ENCODE results near the gene SLC7A9. TPM values are rescaled to one million over a fixed set of nuclear protein-coding genes. Genes with fewer than 3 reads are reported as not detected.

The SLC7A9 gene
- polyA plus RNA-seq, 1 of the 3 experiments (the other 2 are of a cell fraction): not detected

DNA sequence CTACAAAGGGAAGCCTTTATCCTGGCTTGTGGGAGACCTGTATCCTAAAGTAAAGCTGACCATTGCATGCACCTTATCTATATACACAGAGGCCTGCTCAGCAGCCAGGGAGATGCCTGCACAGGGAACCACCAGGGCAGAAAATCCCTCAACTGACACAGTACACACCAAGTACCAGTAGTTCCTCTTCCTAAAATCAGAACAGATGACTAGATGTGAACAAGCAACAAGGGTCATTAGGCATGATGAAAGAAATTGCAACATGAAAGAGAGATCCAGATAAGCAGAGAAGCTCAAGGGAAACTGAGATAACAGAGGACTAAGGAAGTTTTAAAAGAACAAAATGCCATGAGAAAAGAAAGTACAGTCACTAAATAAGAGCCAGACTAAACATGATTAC, 39.7 kb upstream of the SLC7A9 start:
- no peak overlapping the region for H3K27ac ChIP-seq (ENCODE audit: low read depth in 2 of 2, low read length in 1 of 2)
- H3K27me3 ChIP-seq (ENCODE audit: insufficient read depth): no peaks in the 10 kb centered on the region
- H3K4me1 ChIP-seq (ENCODE audit: control insufficient read depth in 1 of 2, insufficient read depth in 2 of 2, low read depth in 1 of 2, low read length in 1 of 2): no peaks in the 10 kb centered on the region
- no peaks in the 10 kb centered on the region for H4K20me1 ChIP-seq (ENCODE audit: insufficient read depth)
- H2AFZ ChIP-seq (ENCODE audit: low read depth): no peak overlapping the region
- H3K36me3 ChIP-seq (replicated peaks in 1 of 2; ENCODE audit: control insufficient read depth in 1 of 2, insufficient read depth in 2 of 2, low read length in 1 of 2): peaks cover 6 to 18% of the 10 kb centered on the region in 2 experiments
- no peaks in the 10 kb centered on the region for H3K9me2 ChIP-seq
- no peak for DNase-seq
- H3K4me2 ChIP-seq: no peak overlapping the region
- TF ChIP-seq EZH2phosphoT487 (IDR thresholded peaks at IDR 0.05; ENCODE audit: borderline replicate concordance, low read depth) (no peak), GABPA (IDR thresholded peaks at IDR 0.05; ENCODE audit: low read depth) (no peak), RAD21 (IDR thresholded peaks at IDR 0.05; ENCODE audit: low read length) (no peak), SMC3 (IDR thresholded peaks at IDR 0.05; ENCODE audit: low read depth, low read length) (no peak), TCF12 (IDR thresholded peaks at IDR 0.05) (no peak), GATA2 (CRISPR knock-in tag; IDR thresholded peaks at IDR 0.05) (no peak), MEF2A (IDR thresholded peaks at IDR 0.05; ENCODE audit: borderline replicate concordance, low read depth) (no peak)
- TF ChIP-seq, protein P1, sequence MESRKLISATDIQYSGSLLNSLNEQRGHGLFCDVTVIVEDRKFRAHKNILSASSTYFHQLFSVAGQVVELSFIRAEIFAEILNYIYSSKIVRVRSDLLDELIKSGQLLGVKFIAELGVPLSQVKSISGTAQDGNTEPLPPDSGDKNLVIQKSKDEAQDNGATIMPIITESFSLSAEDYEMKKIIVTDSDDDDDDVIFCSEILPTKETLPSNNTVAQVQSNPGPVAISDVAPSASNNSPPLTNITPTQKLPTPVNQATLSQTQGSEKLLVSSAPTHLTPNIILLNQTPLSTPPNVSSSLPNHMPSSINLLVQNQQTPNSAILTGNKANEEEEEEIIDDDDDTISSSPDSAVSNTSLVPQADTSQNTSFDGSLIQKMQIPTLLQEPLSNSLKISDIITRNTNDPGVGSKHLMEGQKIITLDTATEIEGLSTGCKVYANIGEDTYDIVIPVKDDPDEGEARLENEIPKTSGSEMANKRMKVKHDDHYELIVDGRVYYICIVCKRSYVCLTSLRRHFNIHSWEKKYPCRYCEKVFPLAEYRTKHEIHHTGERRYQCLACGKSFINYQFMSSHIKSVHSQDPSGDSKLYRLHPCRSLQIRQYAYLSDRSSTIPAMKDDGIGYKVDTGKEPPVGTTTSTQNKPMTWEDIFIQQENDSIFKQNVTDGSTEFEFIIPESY (IDR thresholded peaks at IDR 0.05; ENCODE audit: borderline replicate concordance, low read depth): no peak
- TF ChIP-seq, protein P2, sequence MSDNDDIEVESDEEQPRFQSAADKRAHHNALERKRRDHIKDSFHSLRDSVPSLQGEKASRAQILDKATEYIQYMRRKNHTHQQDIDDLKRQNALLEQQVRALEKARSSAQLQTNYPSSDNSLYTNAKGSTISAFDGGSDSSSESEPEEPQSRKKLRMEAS (IDR thresholded peaks at IDR 0.05; ENCODE audit: low read depth): no peak
- TF ChIP-seq, protein P3, sequence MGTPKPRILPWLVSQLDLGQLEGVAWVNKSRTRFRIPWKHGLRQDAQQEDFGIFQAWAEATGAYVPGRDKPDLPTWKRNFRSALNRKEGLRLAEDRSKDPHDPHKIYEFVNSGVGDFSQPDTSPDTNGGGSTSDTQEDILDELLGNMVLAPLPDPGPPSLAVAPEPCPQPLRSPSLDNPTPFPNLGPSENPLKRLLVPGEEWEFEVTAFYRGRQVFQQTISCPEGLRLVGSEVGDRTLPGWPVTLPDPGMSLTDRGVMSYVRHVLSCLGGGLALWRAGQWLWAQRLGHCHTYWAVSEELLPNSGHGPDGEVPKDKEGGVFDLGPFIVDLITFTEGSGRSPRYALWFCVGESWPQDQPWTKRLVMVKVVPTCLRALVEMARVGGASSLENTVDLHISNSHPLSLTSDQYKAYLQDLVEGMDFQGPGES (IDR thresholded peaks at IDR 0.05; ENCODE audit: low read depth, low read length): no peak
- TF ChIP-seq, protein P4, sequence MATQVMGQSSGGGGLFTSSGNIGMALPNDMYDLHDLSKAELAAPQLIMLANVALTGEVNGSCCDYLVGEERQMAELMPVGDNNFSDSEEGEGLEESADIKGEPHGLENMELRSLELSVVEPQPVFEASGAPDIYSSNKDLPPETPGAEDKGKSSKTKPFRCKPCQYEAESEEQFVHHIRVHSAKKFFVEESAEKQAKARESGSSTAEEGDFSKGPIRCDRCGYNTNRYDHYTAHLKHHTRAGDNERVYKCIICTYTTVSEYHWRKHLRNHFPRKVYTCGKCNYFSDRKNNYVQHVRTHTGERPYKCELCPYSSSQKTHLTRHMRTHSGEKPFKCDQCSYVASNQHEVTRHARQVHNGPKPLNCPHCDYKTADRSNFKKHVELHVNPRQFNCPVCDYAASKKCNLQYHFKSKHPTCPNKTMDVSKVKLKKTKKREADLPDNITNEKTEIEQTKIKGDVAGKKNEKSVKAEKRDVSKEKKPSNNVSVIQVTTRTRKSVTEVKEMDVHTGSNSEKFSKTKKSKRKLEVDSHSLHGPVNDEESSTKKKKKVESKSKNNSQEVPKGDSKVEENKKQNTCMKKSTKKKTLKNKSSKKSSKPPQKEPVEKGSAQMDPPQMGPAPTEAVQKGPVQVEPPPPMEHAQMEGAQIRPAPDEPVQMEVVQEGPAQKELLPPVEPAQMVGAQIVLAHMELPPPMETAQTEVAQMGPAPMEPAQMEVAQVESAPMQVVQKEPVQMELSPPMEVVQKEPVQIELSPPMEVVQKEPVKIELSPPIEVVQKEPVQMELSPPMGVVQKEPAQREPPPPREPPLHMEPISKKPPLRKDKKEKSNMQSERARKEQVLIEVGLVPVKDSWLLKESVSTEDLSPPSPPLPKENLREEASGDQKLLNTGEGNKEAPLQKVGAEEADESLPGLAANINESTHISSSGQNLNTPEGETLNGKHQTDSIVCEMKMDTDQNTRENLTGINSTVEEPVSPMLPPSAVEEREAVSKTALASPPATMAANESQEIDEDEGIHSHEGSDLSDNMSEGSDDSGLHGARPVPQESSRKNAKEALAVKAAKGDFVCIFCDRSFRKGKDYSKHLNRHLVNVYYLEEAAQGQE (IDR thresholded peaks at IDR 0.05; ENCODE audit: low read depth, low read length): no peak
- no peaks in the 10 kb centered on the region; the same call in 1 of the 2 replicates for H3K79me2 ChIP-seq (ENCODE audit: insufficient read depth)
- H3K9ac ChIP-seq: no peak overlapping the region
- H3K4me3 ChIP-seq (ENCODE audit: low read depth in 2 of 2, low read length in 1 of 2): no peak overlapping the region
- CTCF ChIA-PET: no interaction called here
- POLR2A ChIA-PET: no interaction called here
- H3K9me3 ChIP-seq: no peaks in the 10 kb centered on the region; the same call in 1 of the 2 replicates
- H3F3A ChIP-seq (replicated peaks; ENCODE audit: insufficient read depth): no peaks in the 10 kb centered on the region

All from SK-N-SH (cell line).